ENCODE data around the gene CCDC82.
A peak's percentile ranks its signal among the peaks of the same experiment; 100 is the strongest.

The CCDC82 gene

DNA sequence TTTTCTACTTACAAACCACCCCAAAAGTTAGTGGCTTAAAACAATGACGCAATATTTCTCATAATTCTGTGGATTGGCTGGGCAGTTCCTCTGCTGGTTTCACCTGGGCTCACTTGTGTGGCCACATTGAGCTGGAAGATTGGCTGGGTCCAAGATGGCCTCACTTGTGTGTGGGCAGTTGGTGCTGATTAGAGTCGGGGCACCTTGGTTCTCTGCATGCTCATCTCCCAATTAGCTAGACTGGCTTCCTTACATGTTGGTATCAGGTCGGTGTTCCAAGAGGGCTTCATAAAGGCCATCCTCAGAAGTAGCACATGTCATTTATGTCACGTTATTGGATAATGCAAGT lies 59.2 kb downstream of the CCDC82 start:
- TF ChIP-seq, protein P1, sequence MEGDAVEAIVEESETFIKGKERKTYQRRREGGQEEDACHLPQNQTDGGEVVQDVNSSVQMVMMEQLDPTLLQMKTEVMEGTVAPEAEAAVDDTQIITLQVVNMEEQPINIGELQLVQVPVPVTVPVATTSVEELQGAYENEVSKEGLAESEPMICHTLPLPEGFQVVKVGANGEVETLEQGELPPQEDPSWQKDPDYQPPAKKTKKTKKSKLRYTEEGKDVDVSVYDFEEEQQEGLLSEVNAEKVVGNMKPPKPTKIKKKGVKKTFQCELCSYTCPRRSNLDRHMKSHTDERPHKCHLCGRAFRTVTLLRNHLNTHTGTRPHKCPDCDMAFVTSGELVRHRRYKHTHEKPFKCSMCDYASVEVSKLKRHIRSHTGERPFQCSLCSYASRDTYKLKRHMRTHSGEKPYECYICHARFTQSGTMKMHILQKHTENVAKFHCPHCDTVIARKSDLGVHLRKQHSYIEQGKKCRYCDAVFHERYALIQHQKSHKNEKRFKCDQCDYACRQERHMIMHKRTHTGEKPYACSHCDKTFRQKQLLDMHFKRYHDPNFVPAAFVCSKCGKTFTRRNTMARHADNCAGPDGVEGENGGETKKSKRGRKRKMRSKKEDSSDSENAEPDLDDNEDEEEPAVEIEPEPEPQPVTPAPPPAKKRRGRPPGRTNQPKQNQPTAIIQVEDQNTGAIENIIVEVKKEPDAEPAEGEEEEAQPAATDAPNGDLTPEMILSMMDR (conservative IDR thresholded peaks at IDR 0.05; ENCODE audit: low read length), result no peak
- no peak for DNase-seq (ENCODE audit: low read depth)
- H3K4me3 ChIP-seq (ENCODE audit: low read length), result no peak overlapping the region

DNA sequence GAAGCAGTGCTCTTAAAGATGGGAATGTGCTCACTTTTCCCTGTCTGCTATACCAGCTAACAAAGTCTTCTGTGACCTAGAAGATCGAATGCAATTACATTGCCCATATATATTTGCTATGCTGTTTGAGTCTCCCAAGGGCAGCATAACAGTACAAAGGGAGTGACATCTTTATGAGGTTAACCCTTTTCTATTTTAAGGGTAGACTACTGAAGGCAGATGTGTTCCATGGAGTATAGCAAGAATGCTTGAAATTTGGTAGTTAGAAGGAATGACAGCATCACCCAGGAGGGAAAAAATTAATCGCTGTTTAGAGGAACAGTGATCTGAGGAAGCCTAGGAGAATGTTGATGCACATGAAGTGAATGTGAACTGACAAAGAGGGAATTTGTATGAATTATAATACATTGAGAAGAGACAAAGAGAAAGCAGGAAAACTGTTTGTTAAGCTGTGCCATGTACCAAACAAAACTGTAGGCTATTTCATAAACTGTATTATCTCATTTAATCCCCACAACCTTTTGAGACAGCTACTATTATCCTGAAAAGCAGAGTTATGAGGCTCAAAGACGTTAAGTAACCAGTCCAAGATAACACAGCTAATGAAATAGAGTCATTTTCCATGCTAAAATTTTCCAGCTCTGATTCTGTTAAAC lies 59.7 kb downstream of the CCDC82 start:
- DNase-seq (ENCODE audit: low read depth), result no peak
- H3K4me3 ChIP-seq (ENCODE audit: low read length), result no peak overlapping the region
- TF ChIP-seq, protein P1 (conservative IDR thresholded peaks at IDR 0.05; ENCODE audit: low read length), result no peak

DNA sequence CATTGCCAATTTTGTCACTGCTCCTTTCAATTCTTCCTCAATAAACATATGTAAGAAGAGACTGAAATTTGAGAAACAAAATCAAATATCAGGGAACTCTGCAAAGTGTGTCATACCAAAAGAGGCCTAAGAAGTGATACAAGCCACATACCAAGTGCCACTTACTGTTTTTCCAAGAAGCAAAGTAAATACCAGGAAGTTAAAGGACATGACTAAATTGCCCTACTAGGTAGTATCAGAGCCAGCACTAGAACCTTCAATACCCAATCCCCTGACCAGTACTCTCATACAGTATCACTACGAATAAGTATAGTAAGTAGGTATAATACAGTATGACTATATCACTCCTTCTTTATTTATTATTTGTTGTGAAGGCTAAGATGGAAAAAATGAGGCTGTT lies 60.3 kb downstream of the CCDC82 start:
- H3K4me3 ChIP-seq (ENCODE audit: low read length), result no peak overlapping the region
- TF ChIP-seq, protein P1 (conservative IDR thresholded peaks at IDR 0.05; ENCODE audit: low read length), result no peak
- no peak for DNase-seq (ENCODE audit: low read depth)

DNA sequence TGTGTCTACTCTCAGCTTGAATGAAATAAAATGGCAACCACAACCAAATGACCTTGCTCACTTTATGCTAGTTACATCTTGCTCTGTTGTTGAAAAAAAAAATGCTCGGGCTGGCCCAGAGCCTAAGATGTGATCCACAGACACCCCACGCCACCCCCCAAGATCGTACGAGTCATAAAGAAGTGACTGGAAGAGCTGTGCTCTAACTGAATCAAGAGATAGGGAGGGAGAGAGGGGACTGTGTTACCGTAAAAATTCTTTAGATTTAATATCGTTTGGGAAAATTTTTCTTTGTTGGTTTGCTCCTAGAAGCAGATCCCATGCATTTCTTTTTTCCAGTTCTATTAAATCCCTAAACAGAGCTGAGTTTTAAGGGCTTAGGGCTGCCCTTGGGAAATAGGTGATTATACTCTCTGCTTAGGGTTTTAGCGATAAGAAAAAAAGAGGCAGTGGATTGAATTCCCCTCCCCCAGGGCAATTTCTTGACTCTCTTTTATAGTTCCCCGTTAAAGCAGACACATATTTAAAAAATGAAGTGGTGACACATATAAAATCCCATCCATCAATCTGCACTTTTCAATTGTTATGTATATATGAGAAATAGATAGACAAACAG lies 61.2 kb downstream of the CCDC82 start:
- TF ChIP-seq, protein P1 (conservative IDR thresholded peaks at IDR 0.05; ENCODE audit: low read length), result no peak
- H3K4me3 ChIP-seq (ENCODE audit: low read length), result no peak overlapping the region
- no peak for DNase-seq (ENCODE audit: low read depth)

DNA sequence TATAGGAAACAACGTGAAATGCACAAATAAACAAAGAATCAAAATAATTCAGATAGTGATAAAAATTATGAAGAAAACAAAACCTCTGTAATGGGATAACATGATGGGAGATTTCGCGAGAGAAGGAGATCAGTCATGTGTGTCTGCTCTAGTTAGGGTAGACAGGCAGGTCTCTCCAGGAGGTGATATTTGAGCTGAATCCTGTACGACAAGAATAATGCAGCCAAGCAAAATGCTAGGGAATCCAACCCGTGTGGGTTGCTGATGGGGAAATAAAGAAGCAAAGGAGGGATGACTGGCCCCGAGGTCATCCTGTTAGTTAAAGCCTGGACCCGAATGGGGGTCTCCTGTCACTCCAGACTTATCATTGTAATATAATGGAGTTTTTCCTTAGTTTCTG lies 62.8 kb downstream of the CCDC82 start:
- H3K4me3 ChIP-seq (ENCODE audit: low read length), result no peak overlapping the region
- TF ChIP-seq, protein P1 (conservative IDR thresholded peaks at IDR 0.05; ENCODE audit: low read length), result no peak
- DNase-seq (ENCODE audit: low read depth), result no peak

DNA sequence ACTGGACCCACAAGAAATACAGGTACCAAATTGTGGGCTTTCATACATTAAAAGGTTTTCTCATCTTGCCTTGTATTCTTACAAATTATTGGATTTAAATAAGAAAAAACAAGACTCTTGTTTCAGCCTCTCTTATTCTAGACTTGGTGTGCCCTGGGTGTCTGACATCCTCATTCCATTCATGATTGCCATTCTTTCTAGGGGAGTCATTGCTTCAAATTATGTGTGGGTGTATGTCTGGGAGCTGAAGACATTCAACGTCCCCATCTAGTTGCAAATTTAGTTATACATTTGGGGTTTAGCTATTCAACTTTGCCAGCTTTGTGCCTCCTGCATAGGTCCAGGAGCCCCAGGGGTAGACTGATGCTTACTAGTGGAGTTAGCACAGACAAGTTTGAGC lies 64.8 kb downstream of the CCDC82 start:
- peak; percentile 90 for DNase-seq (ENCODE audit: low read depth)
- H3K4me3 ChIP-seq (ENCODE audit: low read length), result no peak overlapping the region
- TF ChIP-seq, protein P1 (conservative IDR thresholded peaks at IDR 0.05; ENCODE audit: low read length), result no peak; the same call in 1 of the 2 replicates

DNA sequence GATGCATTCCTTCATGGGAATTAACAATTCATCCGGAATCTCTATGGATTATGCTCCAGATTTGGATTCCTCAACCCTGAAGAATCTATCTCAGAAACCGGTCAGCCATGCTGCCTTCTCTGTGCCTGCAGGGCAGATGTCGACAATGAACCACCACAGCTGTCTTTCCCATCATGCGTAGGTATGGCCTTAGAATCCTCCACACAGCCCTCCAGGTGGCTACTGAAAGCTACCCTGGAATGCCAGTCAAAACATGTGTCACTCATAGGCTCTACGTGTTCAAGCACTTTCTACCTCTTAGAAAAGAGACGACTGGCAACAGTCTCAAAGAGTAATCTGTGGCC lies 66.1 kb downstream of the CCDC82 start:
- TF ChIP-seq, protein P1 (conservative IDR thresholded peaks at IDR 0.05; ENCODE audit: low read length), result no peak
- no peak for DNase-seq (ENCODE audit: low read depth)
- no peak overlapping the region for H3K4me3 ChIP-seq (ENCODE audit: low read length)
